ENCODE data around the gene COPS7A. TPM values are rescaled to one million over a fixed set of nuclear protein-coding genes. Genes with fewer than 3 reads are reported as not detected.

COPS7A gene
- total RNA-seq, 2 donors from 2014 or later, result 33.3 to 47.6 TPM

GRCh38 chr12:6751767-6752166 lies 27.9 kb downstream of the COPS7A start:
- DNase-seq, result no peak
- peak overlapping the region; percentile 97 to 98 for H3K9ac ChIP-seq (ENCODE audit: low read depth in 2 of 2, low read length in 2 of 2)
- intact Hi-C loops (cut with DNase I), result loop anchor here (2.0 to 5.0 kb wide), 2 partner anchors 27 to 76 kb away; partner anchors contain the start of gene P3H3
- no peaks in the 10 kb centered on the region for H3K9me3 ChIP-seq
- H3K4me3 ChIP-seq, result peak overlapping the region; percentile 84
- peaks cover 23% of the 10 kb centered on the region for H3K36me3 ChIP-seq
- H3K4me1 ChIP-seq, result peaks cover 12% of the 10 kb centered on the region
- no peaks in the 10 kb centered on the region for H3K27me3 ChIP-seq
- H3K27ac ChIP-seq, result peak overlapping the region; percentile 88
- TF ChIP-seq, protein P1, sequence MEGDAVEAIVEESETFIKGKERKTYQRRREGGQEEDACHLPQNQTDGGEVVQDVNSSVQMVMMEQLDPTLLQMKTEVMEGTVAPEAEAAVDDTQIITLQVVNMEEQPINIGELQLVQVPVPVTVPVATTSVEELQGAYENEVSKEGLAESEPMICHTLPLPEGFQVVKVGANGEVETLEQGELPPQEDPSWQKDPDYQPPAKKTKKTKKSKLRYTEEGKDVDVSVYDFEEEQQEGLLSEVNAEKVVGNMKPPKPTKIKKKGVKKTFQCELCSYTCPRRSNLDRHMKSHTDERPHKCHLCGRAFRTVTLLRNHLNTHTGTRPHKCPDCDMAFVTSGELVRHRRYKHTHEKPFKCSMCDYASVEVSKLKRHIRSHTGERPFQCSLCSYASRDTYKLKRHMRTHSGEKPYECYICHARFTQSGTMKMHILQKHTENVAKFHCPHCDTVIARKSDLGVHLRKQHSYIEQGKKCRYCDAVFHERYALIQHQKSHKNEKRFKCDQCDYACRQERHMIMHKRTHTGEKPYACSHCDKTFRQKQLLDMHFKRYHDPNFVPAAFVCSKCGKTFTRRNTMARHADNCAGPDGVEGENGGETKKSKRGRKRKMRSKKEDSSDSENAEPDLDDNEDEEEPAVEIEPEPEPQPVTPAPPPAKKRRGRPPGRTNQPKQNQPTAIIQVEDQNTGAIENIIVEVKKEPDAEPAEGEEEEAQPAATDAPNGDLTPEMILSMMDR (IDR thresholded peaks at IDR 0.05), result no peak

GRCh38 chr12:6752167-6752920 lies 28.5 kb downstream of the COPS7A start:
- intact Hi-C loops (cut with DNase I), result loop anchor here (2.0 to 5.0 kb wide), 2 partner anchors 26 to 75 kb away; partner anchors contain the start of gene P3H3
- H3K36me3 ChIP-seq, result peaks cover 23% of the 10 kb centered on the region
- DNase-seq, result peak; percentile 56

GRCh38 chr12:6752921-6753771 lies 29.3 kb downstream of the COPS7A start, which contains the start of gene MLF2:
MLF2 (minus strand) TSS chr12:6753141; CDS start chr12:6752334, 807 bp downstream.
- peak; percentile 99 for DNase-seq
- Histone ChIP-seq H3K4me1 (peaks cover 12% of the 10 kb centered on the region), H3K4me3 (peak within 1 kb of the TSS; percentile 84), H3K9ac (ENCODE audit: low read depth in 2 of 2, low read length in 2 of 2) (peak within 1 kb of the TSS; percentile 97 to 98), H3K9me3 (no peaks in the 10 kb centered on the region), H3K27me3 (no peaks in the 10 kb centered on the region), H3K36me3 (peaks cover 20% of the 10 kb centered on the region), H3K27ac (peak within 1 kb of the TSS; percentile 88)
- TF ChIP-seq, protein P1 (IDR thresholded peaks at IDR 0.05), result peak; percentile 90
- intact Hi-C loops (cut with DNase I), result loop anchor here (2.0 to 5.0 kb wide), 2 partner anchors 26 to 74 kb away; partner anchors contain the start of gene P3H3

More at GRCh38 chr12:6752167-6752920, 28.5 kb downstream of the COPS7A start:
- Histone ChIP-seq H3K4me3 (peak overlapping the region; percentile 84), H3K4me1 (peaks cover 12% of the 10 kb centered on the region), H3K9ac (ENCODE audit: low read depth in 2 of 2, low read length in 2 of 2) (peak overlapping the region; percentile 97 to 98), H3K27me3 (no peaks in the 10 kb centered on the region), H3K27ac (peak overlapping the region; percentile 88), H3K9me3 (no peaks in the 10 kb centered on the region)
- TF ChIP-seq, protein P1 (IDR thresholded peaks at IDR 0.05), result no peak

DNA sequence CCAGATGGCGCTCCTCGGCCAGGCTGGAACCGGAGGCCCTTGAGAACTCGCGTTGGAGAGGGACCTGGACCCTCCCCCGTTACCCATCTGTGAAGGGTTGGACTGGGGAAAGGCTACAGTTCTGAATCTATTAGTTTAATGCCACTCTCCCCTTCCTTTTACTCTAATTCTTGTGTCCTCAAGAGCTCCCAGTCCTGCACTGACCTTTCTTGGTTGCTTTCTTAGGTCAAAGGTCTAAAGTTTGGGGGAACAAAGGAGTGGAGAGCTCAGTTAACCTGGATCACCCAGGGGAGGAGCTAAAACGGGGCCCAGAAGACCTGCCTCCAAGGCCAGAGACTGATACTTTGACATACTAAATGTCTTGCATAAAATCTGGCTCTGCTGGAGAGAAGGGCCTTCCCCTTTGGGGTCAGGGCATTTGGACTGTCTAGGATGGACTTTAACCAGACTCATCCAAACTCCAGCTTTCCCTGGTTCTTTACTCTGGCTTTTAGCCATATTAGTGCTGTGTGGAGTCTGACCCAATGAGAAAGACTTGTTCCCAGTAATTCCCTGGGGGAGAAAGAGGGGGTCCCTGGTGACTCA lies 30.0 kb downstream of the COPS7A start:
- intact Hi-C loops (cut with DNase I), result loop anchor here (2.0 to 5.0 kb wide), 2 partner anchors 25 to 73 kb away; partner anchors contain the start of gene P3H3
- Histone ChIP-seq H3K27me3 (no peaks in the 10 kb centered on the region), H3K27ac (peak overlapping the region; percentile 2), H3K36me3 (peaks cover 13% of the 10 kb centered on the region), H3K4me1 (peaks cover 12% of the 10 kb centered on the region), H3K9ac (ENCODE audit: low read depth in 2 of 2, low read length in 2 of 2) (peak overlapping the region in 1 of 2 donors; percentile 97), H3K4me3 (peak overlapping the region; percentile 84), H3K9me3 (no peaks in the 10 kb centered on the region)
- peak; percentile 33 for DNase-seq
- TF ChIP-seq, protein P1 (IDR thresholded peaks at IDR 0.05), result no peak

GRCh38 chr12:6754411-6754810 lies 30.6 kb downstream of the COPS7A start:
- intact Hi-C loops (cut with DNase I), result loop anchor here (5.0 kb wide), 1 partner anchor 73 kb away; the partner anchor contains the start of gene P3H3
- TF ChIP-seq, protein P1 (IDR thresholded peaks at IDR 0.05), result no peak
- Histone ChIP-seq H3K9me3 (no peaks in the 10 kb centered on the region), H3K27ac (peak overlapping the region; percentile 2), H3K9ac (ENCODE audit: low read depth in 2 of 2, low read length in 2 of 2) (no peak overlapping the region), H3K27me3 (no peaks in the 10 kb centered on the region), H3K36me3 (peaks cover 8% of the 10 kb centered on the region), H3K4me1 (peaks cover 12% of the 10 kb centered on the region), H3K4me3 (no peak overlapping the region)
- no peak for DNase-seq

Measured in colonic mucosa (tissue), 4 donors.